GM19397 (cell line): ENCODE data around the gene SLC43A3.
"Not testable (repeated sequence)": the region's sequence is repeated elsewhere in the genome, so short reads cannot be mapped to it uniquely, and the experiment has no call there.

Experiments
- ATAC-seq: cut with Tn5 transposase; IDR thresholded peaks from one replicate; pipeline ENCODE4 v1.9.1; 2021; ENCODE audit warnings: mild to moderate bottlenecking, moderate library complexity; ENCODE audit not compliant: unreplicated experiment

Gene SLC43A3

GRCh38 chr11:57407941-57408475, 18.9 kb downstream of the SLC43A3 start:
- no peak for ATAC-seq

DNA sequence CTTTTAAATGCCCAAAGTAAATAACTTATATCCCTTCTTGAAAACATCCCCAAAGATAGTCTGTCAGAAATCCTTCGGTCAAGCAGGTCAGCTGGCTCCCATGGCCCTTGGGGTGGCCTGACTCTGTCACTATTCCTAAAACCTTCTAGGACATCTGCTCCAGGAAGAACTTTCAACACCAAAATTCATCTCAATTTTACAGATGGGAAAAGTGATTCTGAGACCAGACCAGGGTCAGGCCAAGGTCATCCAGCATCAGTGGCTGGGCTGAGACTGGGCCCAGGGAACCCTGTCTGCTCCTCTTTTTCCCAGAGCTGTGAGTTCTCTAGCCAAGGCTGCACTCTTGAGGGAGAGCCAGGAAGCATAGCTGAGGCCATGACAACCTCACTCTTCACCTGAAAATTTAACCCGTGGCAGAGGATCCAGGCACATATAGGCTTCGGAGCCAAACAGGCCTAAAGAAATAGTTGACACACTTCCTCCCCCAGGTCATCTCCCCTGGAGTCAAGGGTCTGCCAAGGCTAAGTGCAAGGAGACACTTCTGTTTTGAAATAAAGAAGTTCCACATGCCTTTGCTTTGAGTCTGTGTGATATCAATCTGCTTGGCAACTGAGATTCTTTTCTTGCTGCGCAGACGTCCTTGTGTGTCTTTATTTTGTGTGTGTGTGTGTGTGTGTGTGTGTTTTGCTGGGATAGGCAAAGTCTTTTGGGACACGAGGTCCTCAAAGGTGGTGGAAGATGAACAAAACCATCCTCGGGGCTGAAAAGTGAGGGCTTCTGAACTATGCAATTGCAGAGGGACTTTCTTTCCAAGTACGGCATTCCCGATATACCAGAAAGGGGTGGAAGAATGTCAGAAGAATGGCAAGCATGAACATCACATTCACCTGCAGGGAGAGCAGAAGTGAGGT, 19.7 kb downstream of the SLC43A3 start:
- ATAC-seq = no peak

DNA sequence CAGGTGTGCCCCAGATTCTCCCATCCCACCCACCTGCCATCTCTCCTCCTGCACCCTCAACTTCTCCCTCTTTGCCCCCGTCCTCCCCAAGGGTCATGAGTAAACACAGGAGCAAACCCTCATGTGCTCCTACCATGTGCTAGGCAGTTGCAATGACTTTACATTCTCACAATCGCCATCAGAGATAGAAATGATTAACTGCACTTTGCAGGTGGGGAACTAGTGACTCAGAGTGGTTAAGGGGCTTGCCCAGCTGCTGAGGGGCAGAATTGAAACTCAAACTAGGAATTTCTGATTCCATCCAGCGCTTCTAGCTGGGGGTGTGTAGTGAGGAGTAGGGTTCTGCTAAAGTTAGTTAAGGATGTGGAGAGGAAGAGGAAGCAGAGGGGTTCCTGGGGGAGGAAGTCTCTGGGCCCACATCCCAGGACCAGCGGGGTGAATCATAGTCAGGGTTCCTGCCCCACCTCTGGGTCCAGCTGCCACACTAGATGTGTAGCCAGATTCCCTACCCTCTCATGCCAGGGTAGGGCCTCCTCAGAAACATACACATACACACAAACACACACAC, 20.5 kb downstream of the SLC43A3 start:
- ATAC-seq = peak; percentile 80

GRCh38 chr11:57405271-57405860, 21.6 kb downstream of the SLC43A3 start:
- no peak for ATAC-seq

DNA sequence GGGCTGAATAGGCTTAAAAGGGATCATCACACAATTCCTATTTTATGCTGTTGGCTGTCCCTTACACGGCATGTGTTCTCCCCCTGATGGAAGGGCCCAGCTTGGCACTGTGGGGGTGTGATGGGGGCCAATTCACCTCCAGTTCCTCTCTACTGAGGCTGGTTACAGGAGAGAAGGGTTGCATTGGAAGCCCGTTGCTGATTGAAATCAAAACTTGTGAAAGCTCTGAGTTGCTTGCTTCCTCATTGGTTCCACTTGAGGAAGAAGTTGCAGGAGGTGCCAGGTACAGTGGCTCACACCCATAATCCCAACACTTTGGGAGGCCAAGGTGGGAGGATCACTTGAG, 23.1 kb downstream of the SLC43A3 start:
- no peak for ATAC-seq

- not testable (repeated sequence) for ATAC-seq
These were observed 23.7 kb downstream of the SLC43A3 start for GRCh38 chr11:57403003-57403801.

DNA sequence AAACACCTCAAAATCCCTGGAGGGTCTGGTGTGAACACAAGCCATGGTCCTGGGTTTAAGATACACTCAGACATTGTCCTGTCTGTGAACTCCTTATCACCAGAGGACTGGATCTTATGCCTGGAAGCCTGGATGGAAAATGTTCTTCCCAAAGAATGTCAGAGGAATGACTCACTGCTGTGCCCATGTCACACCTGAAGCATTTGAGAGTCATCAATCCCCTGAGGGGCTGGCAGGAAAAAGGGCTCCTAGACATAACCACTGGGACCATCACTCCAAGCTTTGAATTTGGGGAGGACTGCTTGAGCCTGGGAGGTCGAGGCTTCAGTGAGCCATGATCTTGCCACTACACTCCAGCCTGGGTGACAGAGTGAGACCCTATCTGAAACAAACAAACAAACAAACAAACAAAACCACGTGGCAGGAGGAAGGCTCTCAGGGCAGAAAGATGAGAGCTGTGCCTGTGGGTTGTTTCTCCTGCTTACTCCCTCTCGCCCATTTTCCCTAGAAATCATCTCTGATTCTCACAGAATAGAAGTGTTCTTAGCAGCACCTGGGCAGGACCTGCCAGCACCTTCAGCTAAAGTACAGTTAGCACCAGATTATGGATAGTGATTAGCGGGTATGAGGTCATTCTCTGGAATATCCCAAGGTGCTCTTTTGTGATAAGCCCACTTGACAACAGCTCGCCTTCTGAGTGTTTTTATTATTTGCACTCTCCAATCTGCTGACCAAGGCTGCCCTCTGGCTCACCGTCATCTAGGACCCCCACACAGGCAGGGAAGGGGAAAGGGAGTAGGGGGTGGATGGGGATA, 24.5 kb downstream of the SLC43A3 start:
- ATAC-seq = no peak

DNA sequence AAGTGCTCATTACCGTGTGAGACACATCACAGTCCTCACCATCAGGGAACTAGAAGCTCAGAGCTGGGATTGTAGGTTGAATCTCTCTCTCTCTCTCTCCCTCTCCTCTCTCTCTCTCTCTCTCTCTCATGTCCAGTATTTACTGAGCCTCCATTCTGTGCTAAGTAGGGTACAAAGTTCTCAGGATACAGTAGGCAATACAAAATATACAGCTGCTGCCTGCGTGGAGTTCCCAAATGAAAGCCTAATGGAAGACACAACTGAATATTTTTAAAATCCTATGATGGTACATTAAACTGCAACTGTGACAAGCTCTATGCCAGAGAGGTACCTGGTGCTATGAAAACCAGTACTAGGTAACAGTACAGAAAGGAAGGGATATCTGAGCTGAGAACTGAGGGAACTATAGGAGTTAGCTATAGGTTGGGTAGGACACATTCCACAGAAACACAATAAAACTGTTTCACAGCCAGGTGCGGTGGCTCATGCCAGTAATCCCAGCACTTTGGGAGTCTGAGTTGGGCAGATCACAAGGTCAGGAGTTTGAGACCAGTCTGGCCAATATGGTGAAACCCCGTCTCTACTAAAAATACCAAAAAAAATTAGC, 26.8 kb downstream of the SLC43A3 start:
- ATAC-seq = no peak

GRCh38 chr11:57399221-57399620, 27.7 kb downstream of the SLC43A3 start:
- no peak for ATAC-seq

GRCh38 chr11:57397394-57397990, 29.4 kb downstream of the SLC43A3 start:
- ATAC-seq = no peak

DNA sequence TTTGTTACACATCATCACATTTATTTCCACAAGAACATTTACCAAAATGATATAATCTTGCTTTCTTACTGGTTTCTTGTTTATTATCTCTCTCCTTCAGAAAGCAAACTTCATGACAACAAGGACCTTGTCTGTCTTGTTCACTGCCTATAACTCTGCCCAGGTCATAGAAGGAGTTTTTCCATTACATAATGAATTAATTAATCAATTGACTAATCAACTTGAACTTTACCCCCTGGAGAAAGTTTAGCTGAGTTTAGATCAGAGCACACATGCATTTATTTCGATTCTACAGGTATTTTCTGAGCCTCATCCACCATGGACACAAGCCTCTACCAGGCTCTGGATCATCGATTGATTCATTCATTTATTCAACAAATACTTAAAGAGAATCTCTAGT, 30.2 kb downstream of the SLC43A3 start:
- no peak for ATAC-seq

- no peak for ATAC-seq
These were observed 30.9 kb downstream of the SLC43A3 start for GRCh38 chr11:57395905-57396623.

DNA sequence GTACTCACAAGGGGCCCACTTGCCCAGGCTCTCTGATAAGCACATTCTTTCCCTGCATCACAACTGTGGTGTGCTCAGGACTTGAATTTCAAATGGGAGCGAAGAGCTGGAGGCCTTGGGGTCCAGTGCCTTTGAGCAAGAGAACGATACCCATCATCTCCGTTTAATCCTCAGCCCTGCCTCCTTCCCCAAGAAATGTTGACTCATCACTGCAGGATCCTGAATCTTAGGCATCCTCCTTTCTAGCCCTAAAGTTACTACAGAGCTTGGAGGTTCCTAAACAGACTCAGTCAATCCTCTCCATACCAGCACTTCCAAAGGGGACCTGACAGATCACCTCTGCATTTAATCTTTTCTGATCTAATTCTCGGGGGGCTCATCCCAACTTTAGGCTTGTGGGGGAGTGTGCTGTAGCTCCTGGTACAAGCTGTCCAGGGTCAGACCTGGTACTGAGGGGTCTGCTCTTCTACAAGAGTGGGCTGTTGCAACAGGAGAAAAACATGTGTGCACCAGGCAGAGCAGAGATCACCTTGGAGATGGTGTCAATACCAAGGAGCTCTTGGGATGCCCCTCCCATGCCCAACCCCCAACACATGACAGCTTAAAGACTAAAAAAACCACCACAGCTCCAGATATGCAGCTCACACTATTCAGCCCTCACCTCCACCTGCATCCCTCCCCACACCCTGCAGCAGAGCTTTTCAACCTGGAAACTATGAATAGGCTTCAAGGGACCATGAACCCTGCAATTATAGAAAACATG, 32.5 kb downstream of the SLC43A3 start:
- no peak for ATAC-seq

DNA sequence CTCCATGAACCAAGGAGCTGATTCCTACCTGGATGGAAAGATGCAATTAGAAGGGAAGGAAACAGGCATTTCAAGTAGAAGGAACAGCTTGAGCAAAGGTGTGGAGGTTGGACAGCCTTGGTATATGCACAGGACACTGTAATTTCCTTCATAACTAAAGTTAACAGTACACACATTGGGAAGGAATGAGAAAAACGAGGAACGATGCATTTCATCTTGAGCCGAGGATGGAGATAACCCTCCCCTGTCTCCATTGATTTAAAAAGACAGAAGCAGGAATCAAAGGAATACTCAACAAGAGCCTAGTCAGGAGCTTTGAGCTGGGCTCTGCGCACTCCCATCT, 34.2 kb downstream of the SLC43A3 start:
- ATAC-seq = no peak

GRCh38 chr11:57392066-57392762, 34.7 kb downstream of the SLC43A3 start:
- ATAC-seq = no peak

DNA sequence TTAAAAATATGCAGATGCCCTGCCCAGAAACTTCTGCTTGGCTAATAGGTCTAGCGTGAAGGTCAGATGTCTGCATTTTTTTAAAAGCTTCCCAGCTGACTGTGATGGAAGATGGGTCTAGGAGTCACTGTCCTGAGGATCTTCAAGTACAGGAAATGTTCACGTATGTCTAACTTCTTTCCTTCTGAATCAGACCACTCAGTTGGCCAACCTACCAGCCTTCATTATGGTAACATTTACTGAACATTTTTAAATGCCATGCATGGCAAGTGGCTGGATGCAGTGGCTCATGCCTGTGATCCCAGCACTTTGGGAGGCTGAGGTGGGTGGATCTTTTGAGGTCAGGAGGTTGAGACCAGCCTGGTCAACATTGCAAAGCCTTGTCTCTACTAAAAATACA, 35.4 kb downstream of the SLC43A3 start:
- ATAC-seq = no peak

DNA sequence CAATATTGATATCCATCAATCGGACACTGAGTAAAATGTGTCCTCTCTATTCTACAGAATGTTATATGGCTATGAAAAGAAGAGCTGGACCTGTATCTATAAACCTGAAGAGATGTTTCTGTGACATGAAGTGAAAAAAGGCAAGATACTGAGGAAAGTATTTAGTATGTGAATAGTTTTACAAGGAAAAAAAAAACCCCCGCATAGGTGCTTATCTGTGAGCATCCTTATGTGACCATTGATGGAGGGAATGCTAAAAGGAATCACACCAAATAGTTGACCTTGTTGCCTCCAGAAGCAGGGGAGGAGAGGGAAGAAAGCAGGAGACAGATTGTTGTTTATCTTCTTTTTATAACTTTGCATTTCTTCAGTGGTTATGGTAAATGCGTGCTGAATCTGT, 35.8 kb downstream of the SLC43A3 start:
- no peak for ATAC-seq

- no peak for ATAC-seq
These were observed 36.4 kb downstream of the SLC43A3 start, which contains the start of gene PRG2 for GRCh38 chr11:57390535-57390934. PRG2 (minus strand) TSS chr11:57390650; CDS start chr11:57389944, 706 bp downstream.
